Measurements from ENCODE around the gene MLPH.
A peak's percentile ranks its signal among the peaks of the same experiment; 100 is the strongest.

MLPH gene

GRCh38 chr2:237519506-237520245 is 32.6 kb downstream of the MLPH start:
- peaks cover 4% of the 10 kb centered on the region for H3K4me1 Mint-ChIP-seq
- H3K9me3 Mint-ChIP-seq = peaks cover 3% of the 10 kb centered on the region
- no peak overlapping the region for H3K27ac Mint-ChIP-seq
- no peak overlapping the region for H3K4me3 Mint-ChIP-seq
- ATAC-seq (ENCODE audit: low read depth) (no peak), DNase-seq (ENCODE audit: low spot score in 2 of 2) (no peak)
- no peaks in the 10 kb centered on the region for H3K36me3 Mint-ChIP-seq
- peaks cover 5% of the 10 kb centered on the region for H3K27me3 Mint-ChIP-seq

GRCh38 chr2:237520290-237520689 is 33.2 kb downstream of the MLPH start:
- no peak overlapping the region for H3K27ac Mint-ChIP-seq
- H3K9me3 Mint-ChIP-seq = peaks cover 3% of the 10 kb centered on the region
- H3K27me3 Mint-ChIP-seq = peaks cover 4% of the 10 kb centered on the region
- no peak overlapping the region for H3K4me3 Mint-ChIP-seq
- no peaks in the 10 kb centered on the region for H3K36me3 Mint-ChIP-seq
- no peak for DNase-seq (ENCODE audit: low spot score in 2 of 2)
- H3K4me1 Mint-ChIP-seq = peaks cover 4% of the 10 kb centered on the region
- ATAC-seq (ENCODE audit: low read depth) = no peak

GRCh38 chr2:237524631-237525030 is 37.6 kb downstream of the MLPH start:
- peaks cover 5% of the 10 kb centered on the region for H3K4me1 Mint-ChIP-seq
- ATAC-seq (ENCODE audit: low read depth) (no peak), DNase-seq (ENCODE audit: low spot score in 2 of 2) (no peak)
- H3K9me3 Mint-ChIP-seq = no peaks in the 10 kb centered on the region
- no peaks in the 10 kb centered on the region for H3K36me3 Mint-ChIP-seq
- peaks cover 1% of the 10 kb centered on the region for H3K27me3 Mint-ChIP-seq
- H3K27ac Mint-ChIP-seq = no peak overlapping the region
- no peak overlapping the region for H3K4me3 Mint-ChIP-seq

DNA sequence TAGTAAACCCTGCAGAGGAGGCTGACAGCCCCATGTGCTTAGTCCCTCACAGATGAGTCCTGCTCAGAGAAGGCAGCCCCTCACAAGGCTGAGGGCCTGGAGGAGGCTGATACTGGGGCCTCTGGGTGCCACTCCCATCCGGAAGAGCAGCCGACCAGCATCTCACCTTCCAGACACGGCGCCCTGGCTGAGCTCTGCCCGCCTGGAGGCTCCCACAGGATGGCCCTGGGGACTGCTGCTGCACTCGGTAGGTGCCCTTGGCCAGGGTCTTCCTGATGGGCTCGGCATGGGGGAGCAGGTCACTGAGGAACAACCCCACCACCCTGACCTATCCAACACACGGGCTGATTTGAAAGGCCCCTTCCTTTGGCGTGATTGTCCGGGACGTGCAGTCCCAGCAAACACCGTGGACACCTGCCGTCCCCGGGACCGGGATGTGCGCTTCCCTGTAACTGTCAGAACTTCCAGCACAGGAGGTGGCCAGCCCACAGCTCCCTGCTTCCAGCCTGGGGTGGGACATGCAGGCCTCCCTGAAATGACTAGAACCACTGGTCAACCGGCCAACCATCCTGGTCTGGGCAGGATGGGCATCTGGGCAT is 38.6 kb downstream of the MLPH start:
- Mint-ChIP-seq H3K36me3 (no peaks in the 10 kb centered on the region), H3K9me3 (no peaks in the 10 kb centered on the region), H3K27me3 (peaks cover 1% of the 10 kb centered on the region), H3K4me1 (peaks cover 9% of the 10 kb centered on the region), H3K4me3 (no peak overlapping the region), H3K27ac (no peak overlapping the region)
- ATAC-seq (ENCODE audit: low read depth) (no peak), DNase-seq (ENCODE audit: low spot score in 2 of 2) (no peak)

DNA sequence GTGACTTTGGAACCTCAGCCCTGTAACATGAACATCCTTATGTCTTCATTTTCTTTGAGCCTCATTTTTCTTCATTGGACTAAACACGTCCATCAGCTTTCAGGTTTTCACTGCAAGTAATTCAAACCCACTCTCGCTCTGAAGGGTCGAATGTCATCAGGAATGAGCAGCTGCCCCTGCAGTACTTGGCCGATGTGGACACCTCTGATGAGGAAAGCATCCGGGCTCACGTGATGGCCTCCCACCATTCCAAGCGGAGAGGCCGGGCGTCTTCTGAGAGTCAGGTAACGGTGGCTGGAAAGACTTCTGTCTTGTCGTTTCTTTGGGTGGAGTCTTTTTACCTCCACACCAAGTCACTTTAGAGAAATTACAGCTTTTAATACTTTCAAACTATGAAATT is 40.2 kb downstream of the MLPH start:
- no peaks in the 10 kb centered on the region for H3K9me3 Mint-ChIP-seq
- no peak overlapping the region for H3K27ac Mint-ChIP-seq

GRCh38 chr2:237527766-237528165 is 40.7 kb downstream of the MLPH start:
- no peaks in the 10 kb centered on the region for H3K36me3 Mint-ChIP-seq
- H3K4me3 Mint-ChIP-seq = no peak overlapping the region
- peaks cover 15% of the 10 kb centered on the region for H3K4me1 Mint-ChIP-seq
- H3K27ac Mint-ChIP-seq = no peak overlapping the region
- H3K9me3 Mint-ChIP-seq = no peaks in the 10 kb centered on the region
- ATAC-seq (ENCODE audit: low read depth) = no peak
- peaks cover 1% of the 10 kb centered on the region for H3K27me3 Mint-ChIP-seq
- no peak for DNase-seq (ENCODE audit: low spot score in 2 of 2)

More for the DNA sequence above, 40.2 kb downstream of the MLPH start:
- DNase-seq (ENCODE audit: low spot score in 2 of 2) (no peak), ATAC-seq (ENCODE audit: low read depth) (no peak)
- peaks cover 15% of the 10 kb centered on the region for H3K4me1 Mint-ChIP-seq
- H3K27me3 Mint-ChIP-seq = peaks cover 1% of the 10 kb centered on the region
- H3K4me3 Mint-ChIP-seq = no peak overlapping the region
- H3K36me3 Mint-ChIP-seq = no peaks in the 10 kb centered on the region

GRCh38 chr2:237529452-237530402 is 42.7 kb downstream of the MLPH start:
- H3K9me3 Mint-ChIP-seq = no peaks in the 10 kb centered on the region
- peak overlapping the region; percentile 68 for H3K4me3 Mint-ChIP-seq
- H3K4me1 Mint-ChIP-seq = peaks cover 15% of the 10 kb centered on the region
- peaks cover 1% of the 10 kb centered on the region for H3K27me3 Mint-ChIP-seq
- peak overlapping the region; percentile 67 for H3K27ac Mint-ChIP-seq
- ATAC-seq (ENCODE audit: low read depth) = peak; percentile 97
- DNase-seq (ENCODE audit: low spot score in 2 of 2) = peak; percentile 25 to 49
- H3K36me3 Mint-ChIP-seq = no peaks in the 10 kb centered on the region

GRCh38 chr2:237530472-237531433 is 43.7 kb downstream of the MLPH start:
- H3K36me3 Mint-ChIP-seq = no peaks in the 10 kb centered on the region
- H3K4me1 Mint-ChIP-seq = peaks cover 15% of the 10 kb centered on the region
- H3K27ac Mint-ChIP-seq = peak overlapping the region; percentile 28
- H3K4me3 Mint-ChIP-seq = no peak overlapping the region
- ATAC-seq (ENCODE audit: low read depth) = peak; percentile 28
- no peaks in the 10 kb centered on the region for H3K9me3 Mint-ChIP-seq
- peaks cover 1% of the 10 kb centered on the region for H3K27me3 Mint-ChIP-seq
- no peak for DNase-seq (ENCODE audit: low spot score in 2 of 2)

GRCh38 chr2:237532160-237532559 is 45.1 kb downstream of the MLPH start:
- DNase-seq (ENCODE audit: low spot score in 2 of 2) (no peak), ATAC-seq (ENCODE audit: low read depth) (no peak)
- H3K27ac Mint-ChIP-seq = no peak overlapping the region
- H3K4me1 Mint-ChIP-seq = peaks cover 15% of the 10 kb centered on the region
- no peak overlapping the region for H3K4me3 Mint-ChIP-seq
- peaks cover 3% of the 10 kb centered on the region for H3K27me3 Mint-ChIP-seq
- H3K36me3 Mint-ChIP-seq = no peaks in the 10 kb centered on the region
- H3K9me3 Mint-ChIP-seq = no peaks in the 10 kb centered on the region

GRCh38 chr2:237533668-237534161 is 46.7 kb downstream of the MLPH start:
- DNase-seq (ENCODE audit: low spot score in 2 of 2) (no peak), ATAC-seq (ENCODE audit: low read depth) (no peak)
- no peaks in the 10 kb centered on the region for H3K9me3 Mint-ChIP-seq
- H3K27me3 Mint-ChIP-seq = peaks cover 8% of the 10 kb centered on the region
- no peak overlapping the region for H3K27ac Mint-ChIP-seq
- H3K36me3 Mint-ChIP-seq = no peaks in the 10 kb centered on the region
- no peak overlapping the region for H3K4me3 Mint-ChIP-seq
- H3K4me1 Mint-ChIP-seq = peaks cover 15% of the 10 kb centered on the region

DNA sequence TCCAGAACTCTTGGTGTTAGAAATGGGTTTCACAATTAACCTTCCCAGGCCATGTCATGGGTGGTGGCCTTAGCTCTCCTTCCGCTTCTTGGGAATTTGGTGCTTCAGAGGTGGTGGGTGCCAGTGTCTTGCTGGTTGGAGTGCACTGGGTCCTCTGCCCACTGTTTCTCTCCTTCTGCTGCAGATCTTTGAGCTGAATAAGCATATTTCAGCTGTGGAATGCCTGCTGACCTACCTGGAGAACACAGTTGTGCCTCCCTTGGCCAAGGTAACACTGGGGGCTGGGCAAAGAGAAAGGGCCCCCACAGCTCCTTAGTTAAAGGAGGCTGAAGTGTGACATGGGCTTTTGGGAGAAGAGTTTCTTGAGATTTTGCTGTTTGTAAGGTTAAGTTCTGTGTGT is 47.3 kb downstream of the MLPH start:
- ATAC-seq (ENCODE audit: low read depth) (no peak), DNase-seq (ENCODE audit: low spot score in 2 of 2) (no peak)
- no peak overlapping the region for H3K4me3 Mint-ChIP-seq
- H3K27ac Mint-ChIP-seq = no peak overlapping the region
- no peaks in the 10 kb centered on the region for H3K36me3 Mint-ChIP-seq
- H3K9me3 Mint-ChIP-seq = no peaks in the 10 kb centered on the region
- peaks cover 8% of the 10 kb centered on the region for H3K27me3 Mint-ChIP-seq
- peaks cover 12% of the 10 kb centered on the region for H3K4me1 Mint-ChIP-seq

DNA sequence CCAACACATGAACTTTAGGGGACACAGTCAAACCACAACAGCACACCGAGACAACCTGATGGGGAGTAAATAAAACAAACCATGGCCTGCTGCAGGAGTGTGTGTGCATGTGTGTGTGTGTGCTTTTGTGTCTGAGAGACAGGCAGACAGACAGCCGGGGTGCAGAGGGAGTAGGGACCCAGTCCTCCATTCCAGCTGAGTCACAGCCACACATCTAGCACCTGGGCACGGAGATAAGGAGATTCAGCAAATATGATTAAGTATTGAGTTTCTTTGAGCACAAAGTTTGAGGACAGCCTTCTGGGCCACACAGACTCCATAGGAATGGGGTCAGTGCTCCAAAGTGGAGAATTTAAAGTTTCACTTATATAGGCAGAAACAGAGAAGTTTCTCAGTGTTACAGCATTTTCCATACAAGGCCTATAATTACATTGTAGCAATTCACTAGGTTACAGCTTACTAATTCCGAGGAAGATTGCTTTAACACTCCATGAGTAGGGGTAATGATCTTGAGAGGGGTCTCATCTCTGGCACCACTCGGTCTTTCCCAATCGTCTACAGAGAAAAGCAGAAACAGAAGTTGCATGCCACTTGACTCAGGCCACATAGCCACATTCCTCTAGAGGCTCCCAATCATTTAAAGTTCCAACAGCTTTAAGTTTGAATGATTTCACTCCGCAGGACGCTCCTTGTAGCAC is 48.5 kb downstream of the MLPH start:
- H3K36me3 Mint-ChIP-seq = no peaks in the 10 kb centered on the region
- H3K9me3 Mint-ChIP-seq = no peaks in the 10 kb centered on the region
- H3K27me3 Mint-ChIP-seq = peaks cover 11% of the 10 kb centered on the region
- no peak for ATAC-seq (ENCODE audit: low read depth)
- H3K27ac Mint-ChIP-seq = no peak overlapping the region
- H3K4me3 Mint-ChIP-seq = no peak overlapping the region
- H3K4me1 Mint-ChIP-seq = peaks cover 6% of the 10 kb centered on the region
- DNase-seq (ENCODE audit: low spot score in 2 of 2) = no peak

DNA sequence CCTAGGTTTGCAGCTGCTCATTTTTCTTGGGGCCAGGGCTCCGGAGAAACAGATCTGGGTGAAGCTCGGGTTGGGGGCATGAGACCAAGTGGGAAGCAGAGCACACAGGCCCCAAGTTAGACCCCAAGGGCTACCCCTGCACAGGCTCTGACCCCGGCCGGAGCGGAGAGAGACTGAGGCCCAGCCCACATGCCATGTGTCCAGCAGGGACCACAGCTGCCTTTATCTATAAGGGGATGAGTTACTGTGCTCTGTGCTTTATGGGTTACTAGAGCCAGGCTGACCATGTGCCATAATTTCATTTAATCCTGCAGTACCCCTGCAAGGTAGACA is 49.0 kb downstream of the MLPH start:
- ATAC-seq (ENCODE audit: low read depth) (no peak), DNase-seq (ENCODE audit: low spot score in 2 of 2) (no peak)
- Mint-ChIP-seq H3K27me3 (peaks cover 11% of the 10 kb centered on the region), H3K4me3 (no peak overlapping the region), H3K36me3 (no peaks in the 10 kb centered on the region), H3K9me3 (no peaks in the 10 kb centered on the region), H3K4me1 (peaks cover 2% of the 10 kb centered on the region), H3K27ac (no peak overlapping the region)
